ENCODE data around the gene GRIN3A. TPM values are rescaled to one million over a fixed set of nuclear protein-coding genes. Genes with fewer than 3 reads are reported as not detected.

Gene GRIN3A
- polyA plus RNA-seq, 1 of the 3 experiments (the other 2 are of a cell fraction): not detected

- TF ChIP-seq USF1 (IDR thresholded peaks at IDR 0.05; ENCODE audit: borderline replicate concordance, low read depth) (0 out of 2 replicates have a peak, but pooled peaks have one; percentile 17), TEAD4 (IDR thresholded peaks at IDR 0.05; ENCODE audit: borderline replicate concordance, insufficient read depth) (no peak), POLR2AphosphoS5 (IDR thresholded peaks at IDR 0.05; ENCODE audit: low read depth, low read length) (peak; percentile 71), EZH2phosphoT487 (IDR thresholded peaks at IDR 0.05; ENCODE audit: borderline replicate concordance, low read depth) (no peak), ELF1 (IDR thresholded peaks at IDR 0.05) (peak; percentile 97), GABPA (IDR thresholded peaks at IDR 0.05; ENCODE audit: low read depth) (peak; percentile 98), YY1 (IDR thresholded peaks at IDR 0.05; ENCODE audit: low read depth) (peak; percentile 21; the same call in 1 of the 2 replicates), MAX (IDR thresholded peaks at IDR 0.05; ENCODE audit: low read depth) (peak; percentile 64; the same call in 1 of the 2 replicates), FOXJ3 (CRISPR knock-in tag; IDR thresholded peaks at IDR 0.05) (no peak), MXI1 (IDR thresholded peaks at IDR 0.05; ENCODE audit: low read depth, low read length) (peak; percentile 68; the same call in 1 of the 2 replicates), MEF2A (IDR thresholded peaks at IDR 0.05; ENCODE audit: borderline replicate concordance, low read depth) (no peak), EP300 (IDR thresholded peaks at IDR 0.05; ENCODE audit: borderline replicate concordance in 1 of 2, low read depth in 1 of 2, low read length in 1 of 2) (no peak)
These were observed 204.9 kb downstream of the GRIN3A start, which contains the start of gene RNF20 (continued) for GRCh38 chr9:101533334-101534204.

GRCh38 chr9:101530076-101530711 is 208.3 kb downstream of the GRIN3A start:
- CTCF ChIA-PET: interaction anchor here (0.6 to 17.0 kb wide), 32 partner anchors 9 to 147 kb away, joined by 3 to 363 read pairs (median 6); partner anchors contain the start of gene ZNF189
- TF ChIP-seq TEAD4 (IDR thresholded peaks at IDR 0.05; ENCODE audit: borderline replicate concordance, insufficient read depth): no peak
- TF ChIP-seq NRF1 (IDR thresholded peaks at IDR 0.05; ENCODE audit: low read depth, low read length): 0 out of 2 replicates have a peak, but pooled peaks have one; percentile 7
- TF ChIP-seq NFIC (IDR thresholded peaks at IDR 0.05; ENCODE audit: borderline replicate concordance): no peak
- peak; percentile 90 for TF ChIP-seq CTCF (IDR thresholded peaks at IDR 0.05)
- peak; percentile 54 for TF ChIP-seq CHD2 (IDR thresholded peaks at IDR 0.05; ENCODE audit: low read length, partially characterized antibody)
- peak; percentile 86 for TF ChIP-seq RAD21 (IDR thresholded peaks at IDR 0.05; ENCODE audit: low read length)
- no peak for TF ChIP-seq FOXM1 (IDR thresholded peaks at IDR 0.05; ENCODE audit: low read depth)
- TF ChIP-seq TCF12 (IDR thresholded peaks at IDR 0.05): 0 out of 2 replicates have a peak, but pooled peaks have one; percentile 18
- peak; percentile 99 for TF ChIP-seq SMC3 (IDR thresholded peaks at IDR 0.05; ENCODE audit: low read depth, low read length)
- H2AFZ ChIP-seq (ENCODE audit: low read depth): no peak overlapping the region
- WGBS (ENCODE audit: low lambda C conversion rate): 30% methylated on average over 6 of the region's 6 CpGs
- no peak overlapping the region for H3K9ac ChIP-seq
- no peaks in the 10 kb centered on the region for H3K9me2 ChIP-seq
- H3F3A ChIP-seq (replicated peaks; ENCODE audit: insufficient read depth): peaks cover 3% of the 10 kb centered on the region
- peak; percentile 57 for DNase-seq
- no peak overlapping the region for H3K27ac ChIP-seq (ENCODE audit: low read depth in 2 of 2, low read length in 1 of 2)
- H3K79me2 ChIP-seq (ENCODE audit: insufficient read depth): peaks cover 13% of the 10 kb centered on the region
- no peaks in the 10 kb centered on the region for H4K20me1 ChIP-seq (ENCODE audit: insufficient read depth)
- H3K4me1 ChIP-seq (ENCODE audit: control insufficient read depth in 1 of 2, insufficient read depth in 2 of 2, low read depth in 1 of 2, low read length in 1 of 2): peaks cover 0 to 5% of the 10 kb centered on the region in 2 experiments; a peak in 2 of 4 replicates
- peaks cover under 1 to 1% of the 10 kb centered on the region in 2 experiments for H3K36me3 ChIP-seq (replicated peaks in 1 of 2; ENCODE audit: control insufficient read depth in 1 of 2, insufficient read depth in 2 of 2, low read length in 1 of 2)
- no peak overlapping the region for H3K4me2 ChIP-seq
- POLR2A ChIA-PET: interaction anchor here (1.3 kb wide), 1 partner anchor 71 kb away, joined by 3 read pairs; no protein-coding TSS in a partner anchor
- H3K4me3 ChIP-seq (ENCODE audit: low read depth in 2 of 2, low read length in 1 of 2): no peak overlapping the region; a peak in 1 of 4 replicates
- H3K27me3 ChIP-seq (ENCODE audit: insufficient read depth): no peaks in the 10 kb centered on the region
- H3K9me3 ChIP-seq: no peaks in the 10 kb centered on the region
